Sigmoid colon (tissue), 7 donors: Measurements from ENCODE around the gene ACSS3. TPM values are rescaled to one million over a fixed set of nuclear protein-coding genes. Genes with fewer than 3 reads are reported as not detected.

ENCODE experiments used
- DNase-seq: peaks from one replicate; pipeline ENCODE4 v3.0.0-alpha.2; 2019
- H3K27ac ChIP-seq, 4 donors: fragments of 200-600 bp; sonication (generic); one replicate each; pipeline ENCODE4 v1.5.1; 2016 to 2019; ENCODE audit warnings: mild to moderate bottlenecking in 1 of 4
- H3K27me3 ChIP-seq, 3 donors: fragments of 200-600 bp; sonication (generic); one replicate each; pipeline ENCODE4 v1.5.1; 2019; ENCODE audit warnings: mild to moderate bottlenecking in 1 of 3
- H3K36me3 ChIP-seq, 4 donors: fragments of 200-600 bp; sonication (generic); one replicate each; pipeline ENCODE4 v1.5.1; 2016 to 2019
- H3K4me1 ChIP-seq, 4 donors: fragments of 200-600 bp; sonication (generic); one replicate each; pipeline ENCODE4 v1.5.1; 2017 to 2019
- H3K4me3 ChIP-seq, 4 donors: fragments of 200-600 bp; sonication (generic); one replicate each; pipeline ENCODE4 v1.5.1; 2017 to 2019; ENCODE audit warnings: mild to moderate bottlenecking in 2 of 4, moderate library complexity in 1 of 4
- H3K9me3 ChIP-seq, 4 donors: fragments of 200-600 bp in 3 of 4; sonication (generic) in 3 of 4; one replicate each; pipeline versions ENCODE4 v1.5.1 to v1.6.1; 2013 to 2019
- EP300 ChIP-seq, 4 donors: sonication (generic); formaldehyde crosslinking; IDR thresholded peaks; one replicate each; pipeline ENCODE4 v1.6.1; 2017; ENCODE audit warnings: antibody characterized with exemption in 4 of 4
- POLR2A ChIP-seq, 2 donors: fragments of 450-650 bp; IDR thresholded peaks; one replicate each; pipeline ENCODE4 v1.6.1; 2016; ENCODE audit warnings: antibody characterized with exemption in 2 of 2, mild to moderate bottlenecking in 2 of 2, moderate library complexity in 2 of 2
- POLR2AphosphoS5 ChIP-seq, 4 donors: sonication (generic); formaldehyde crosslinking; IDR thresholded peaks; one replicate each; pipeline ENCODE4 v1.6.1; 2017; ENCODE audit warnings: antibody characterized with exemption in 4 of 4
- WGBS, 2 donors: extraction: QIAGEN DNeasy Blood & Tissue Kit; methylation state at CpG; one replicate each; pipeline ENCODE4 v1.1.7; 2013; 5-methylcytosine and 5-hydroxymethylcytosine counted together
- intact Hi-C: fragments of 100-400 bp; cut with DNase I; formaldehyde crosslinking; loops from one replicate; pipeline ENCODE4 v1.15.1; 2023
- polyA plus RNA-seq, 3 donors: library from polyadenylated mRNA; stranded (reverse); fragments of 200-250 nt; gene quantifications; one replicate each; pipeline ENCODE4 v1.2.3, GENCODE V29; 2013
- total RNA-seq, 4 donors: library from RNA; depleted of rRNA; stranded (reverse); fragments of >200 nt; gene quantifications; one replicate each; pipeline ENCODE4 v1.1.0, GENCODE V29; 2016
- TF ChIP-seq, protein P1 (sequence below), 4 experiments: fragments of 450-650 bp in 3 of 4; fragments of 200-600 bp in 1 of 4; IDR thresholded peaks; one replicate each; pipeline ENCODE4 v1.5.1; 2016 to 2019; ENCODE audit warnings: antibody characterized with exemption in 4 of 4, mild to moderate bottlenecking in 3 of 4, moderate library complexity in 2 of 4
- donor health status: healthy with polysubstance abuse.
- donor health status: Bipolar disorder and iron deficiency.
- donor health status: healthy.

ACSS3 gene
- total and polyA plus RNA-seq, 7 donors, result 0.46 to 26.7 (median 9.9) TPM

GRCh38 chr12:81224626-81225025 is 146.7 kb downstream of the ACSS3 start:
- DNase-seq, result no peak
- intact Hi-C loops, result no loop called here
- 92 to 96% methylated on average over 6 of the region's 6 CpGs for WGBS, 2 donors

DNA sequence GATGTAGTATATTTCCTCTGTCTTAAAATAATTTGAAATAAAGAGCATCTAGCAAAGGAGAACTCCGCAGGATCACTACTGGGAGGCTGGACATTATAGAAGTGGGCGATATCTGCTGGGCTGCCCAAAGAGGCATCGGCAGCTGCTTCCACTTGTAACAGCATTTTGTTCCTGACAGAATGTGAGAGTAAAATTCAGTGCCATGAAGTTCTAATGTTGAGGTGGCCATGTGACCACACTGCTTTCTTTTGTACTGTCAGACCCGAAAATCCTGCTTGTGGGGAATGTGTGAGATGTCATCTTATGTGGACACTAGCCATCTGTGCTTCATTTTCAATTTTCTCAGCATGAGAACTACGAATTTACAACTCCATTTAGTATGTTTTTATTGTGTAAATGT is 151.9 kb downstream of the ACSS3 start:
- TF ChIP-seq POLR2AphosphoS5 (IDR thresholded peaks at IDR 0.05), result no peak
- TF ChIP-seq, protein P1, sequence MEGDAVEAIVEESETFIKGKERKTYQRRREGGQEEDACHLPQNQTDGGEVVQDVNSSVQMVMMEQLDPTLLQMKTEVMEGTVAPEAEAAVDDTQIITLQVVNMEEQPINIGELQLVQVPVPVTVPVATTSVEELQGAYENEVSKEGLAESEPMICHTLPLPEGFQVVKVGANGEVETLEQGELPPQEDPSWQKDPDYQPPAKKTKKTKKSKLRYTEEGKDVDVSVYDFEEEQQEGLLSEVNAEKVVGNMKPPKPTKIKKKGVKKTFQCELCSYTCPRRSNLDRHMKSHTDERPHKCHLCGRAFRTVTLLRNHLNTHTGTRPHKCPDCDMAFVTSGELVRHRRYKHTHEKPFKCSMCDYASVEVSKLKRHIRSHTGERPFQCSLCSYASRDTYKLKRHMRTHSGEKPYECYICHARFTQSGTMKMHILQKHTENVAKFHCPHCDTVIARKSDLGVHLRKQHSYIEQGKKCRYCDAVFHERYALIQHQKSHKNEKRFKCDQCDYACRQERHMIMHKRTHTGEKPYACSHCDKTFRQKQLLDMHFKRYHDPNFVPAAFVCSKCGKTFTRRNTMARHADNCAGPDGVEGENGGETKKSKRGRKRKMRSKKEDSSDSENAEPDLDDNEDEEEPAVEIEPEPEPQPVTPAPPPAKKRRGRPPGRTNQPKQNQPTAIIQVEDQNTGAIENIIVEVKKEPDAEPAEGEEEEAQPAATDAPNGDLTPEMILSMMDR (IDR thresholded peaks at IDR 0.05), result no peak
- TF ChIP-seq EP300 (IDR thresholded peaks at IDR 0.05), result no peak
- TF ChIP-seq POLR2A (IDR thresholded peaks at IDR 0.05), result no peak
- Histone ChIP-seq H3K27me3 (no peaks in the 10 kb centered on the region), H3K9me3 (no peaks in the 10 kb centered on the region), H3K4me3 (no peak overlapping the region), H3K36me3 (no peaks in the 10 kb centered on the region), H3K4me1 (no peaks in the 10 kb centered on the region), H3K27ac (no peak overlapping the region)
- no peak for DNase-seq
- 65% methylated on average over 5 of the region's 5 CpGs for WGBS, 2 donors
- intact Hi-C loops, result no loop called here

More at GRCh38 chr12:81224626-81225025, 146.7 kb downstream of the ACSS3 start:
- H3K36me3 ChIP-seq, result no peaks in the 10 kb centered on the region
- no peaks in the 10 kb centered on the region for H3K27me3 ChIP-seq
- no peak overlapping the region for H3K27ac ChIP-seq
- H3K4me3 ChIP-seq, result no peak overlapping the region
- H3K4me1 ChIP-seq, result peaks cover 0 to 16% (median 11%) of the 10 kb centered on the region in 4 donors
- no peaks in the 10 kb centered on the region for H3K9me3 ChIP-seq
- TF ChIP-seq POLR2A (IDR thresholded peaks at IDR 0.05) (no peak), POLR2AphosphoS5 (IDR thresholded peaks at IDR 0.05) (no peak), EP300 (IDR thresholded peaks at IDR 0.05) (no peak)
- TF ChIP-seq, protein P1 (IDR thresholded peaks at IDR 0.05), result no peak

- intact Hi-C loops, result no loop called here
- no peaks in the 10 kb centered on the region for H3K27me3 ChIP-seq
- no peaks in the 10 kb centered on the region for H3K4me1 ChIP-seq
- 83 to 87% methylated on average over 3 of the region's 3 CpGs for WGBS, 2 donors
- no peak overlapping the region for H3K27ac ChIP-seq
- H3K9me3 ChIP-seq, result no peaks in the 10 kb centered on the region
- TF ChIP-seq, protein P1 (IDR thresholded peaks at IDR 0.05), result no peak
- no peak for TF ChIP-seq POLR2AphosphoS5 (IDR thresholded peaks at IDR 0.05)
- TF ChIP-seq POLR2A (IDR thresholded peaks at IDR 0.05), result no peak
- TF ChIP-seq EP300 (IDR thresholded peaks at IDR 0.05), result no peak
- no peak overlapping the region for H3K4me3 ChIP-seq
- H3K36me3 ChIP-seq, result no peaks in the 10 kb centered on the region
- no peak for DNase-seq
Measured at GRCh38 chr12:81231574-81232368, 153.9 kb downstream of the ACSS3 start.

DNA sequence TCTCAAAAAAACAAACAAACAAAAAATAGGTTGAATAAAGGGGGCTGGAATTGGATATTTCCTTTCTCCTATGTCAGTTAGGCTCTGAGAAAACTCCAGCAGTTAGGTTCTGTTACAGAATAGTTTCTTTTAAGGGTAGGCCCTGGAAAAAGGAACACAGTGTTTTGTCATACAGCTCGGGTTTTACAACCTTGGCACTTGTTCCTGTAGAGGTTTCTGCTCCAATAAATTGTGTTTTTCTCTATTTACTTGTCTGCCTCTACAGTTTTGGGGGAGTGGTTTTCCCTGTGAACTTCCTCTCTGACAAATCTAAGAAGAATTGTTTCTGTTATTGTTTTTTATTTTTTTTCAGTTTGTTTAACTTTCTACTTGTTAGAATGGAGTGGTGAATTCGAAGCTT is 167.6 kb downstream of the ACSS3 start:
- no peak for TF ChIP-seq EP300 (IDR thresholded peaks at IDR 0.05)
- TF ChIP-seq, protein P1 (IDR thresholded peaks at IDR 0.05), result no peak
- TF ChIP-seq POLR2AphosphoS5 (IDR thresholded peaks at IDR 0.05), result peak; percentile 11 to 44 (median 32)
- H3K27ac ChIP-seq, result peak overlapping the region in 3 of 4 donors; percentile 46 to 65 (median 60)
- no peaks in the 10 kb centered on the region for H3K27me3 ChIP-seq
- H3K4me3 ChIP-seq, result no peak overlapping the region
- DNase-seq, result no peak
- no peaks in the 10 kb centered on the region for H3K9me3 ChIP-seq
- 3 to 19% methylated on average over 2 of the region's 2 CpGs for WGBS, 2 donors
- no peaks in the 10 kb centered on the region for H3K36me3 ChIP-seq
- H3K4me1 ChIP-seq, result peaks cover 0 to 16% (median 14%) of the 10 kb centered on the region in 4 donors
- intact Hi-C loops, result no loop called here
